DMS 273 (cell line): ENCODE data around the gene KCNK10.

Experiments used
- DNase-seq: peaks from one replicate; lab custom pipeline; 2025; ENCODE audit not compliant: unreplicated experiment; lab: John Stamatoyannopoulos, UW

KCNK10 gene

GRCh38 chr14:88321692-88322503, 1.2 kb downstream of the KCNK10 start:
- peak; percentile 13 for DNase-seq

- no peak for DNase-seq
Observed at GRCh38 chr14:88318406-88318805, 4.7 kb downstream of the KCNK10 start.

DNA sequence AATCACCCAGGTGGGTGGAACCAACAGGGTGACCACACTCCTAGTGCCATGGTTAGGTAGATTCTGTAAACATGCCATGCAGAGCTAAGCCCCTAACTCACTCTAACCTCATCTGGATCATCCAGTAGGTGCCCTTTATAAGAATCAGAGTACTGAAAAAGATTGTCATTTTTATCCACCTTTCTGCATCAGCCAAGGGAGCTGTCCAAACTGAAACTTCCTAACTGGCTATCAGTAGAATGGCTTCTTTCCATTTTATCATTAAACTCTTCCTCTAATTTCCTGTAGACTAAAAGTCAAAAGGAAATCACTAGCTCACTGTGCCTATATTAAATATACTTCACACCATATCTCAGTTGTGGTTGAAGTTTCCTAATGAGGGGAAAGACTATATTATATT, 6.5 kb downstream of the KCNK10 start:
- no peak for DNase-seq

GRCh38 chr14:88312257-88312656, 10.8 kb downstream of the KCNK10 start:
- DNase-seq = no peak

DNA sequence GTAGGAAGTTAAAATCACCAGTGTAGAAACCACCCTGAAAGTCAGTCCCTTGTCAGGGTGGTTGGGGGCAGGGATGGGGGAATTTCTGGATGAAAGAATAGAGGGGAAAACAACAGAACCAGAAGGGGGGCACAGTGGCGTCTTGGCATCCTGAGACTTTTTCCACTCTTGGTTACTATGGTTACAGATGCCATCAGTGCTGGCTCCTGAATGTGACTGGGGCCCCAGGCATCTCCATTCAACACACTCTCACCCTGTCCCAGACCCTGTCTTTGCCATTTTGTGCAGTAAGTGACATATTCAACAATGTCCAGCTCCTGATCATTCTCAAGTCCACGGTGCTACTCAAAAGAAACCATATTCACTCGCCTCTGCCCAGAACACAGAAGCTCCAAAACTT, 11.3 kb downstream of the KCNK10 start:
- no peak for DNase-seq

GRCh38 chr14:88310449-88310848, 12.6 kb downstream of the KCNK10 start:
- no peak for DNase-seq

DNA sequence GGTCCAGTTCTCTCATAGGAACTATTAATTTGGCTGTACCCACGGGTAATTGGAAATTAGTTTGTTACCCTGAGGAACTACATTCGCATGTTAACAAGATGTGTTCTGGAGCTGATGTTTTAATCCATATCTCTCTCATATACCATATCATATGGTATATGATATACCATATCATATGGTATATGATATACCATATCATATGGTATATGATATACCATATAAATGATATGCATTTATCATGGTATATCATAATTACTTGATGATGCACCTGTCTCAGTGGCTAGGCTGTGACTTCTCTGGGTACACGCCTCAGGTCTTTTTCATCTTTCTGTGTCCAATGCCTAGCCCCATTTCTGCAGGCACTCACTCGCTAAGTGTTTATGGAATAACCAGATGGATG, 13.0 kb downstream of the KCNK10 start:
- DNase-seq = no peak

- no peak for DNase-seq
Observed at GRCh38 chr14:88305528-88306322, 17.3 kb downstream of the KCNK10 start.

- DNase-seq = no peak
Observed at GRCh38 chr14:88303041-88303440, 20.0 kb downstream of the KCNK10 start.

DNA sequence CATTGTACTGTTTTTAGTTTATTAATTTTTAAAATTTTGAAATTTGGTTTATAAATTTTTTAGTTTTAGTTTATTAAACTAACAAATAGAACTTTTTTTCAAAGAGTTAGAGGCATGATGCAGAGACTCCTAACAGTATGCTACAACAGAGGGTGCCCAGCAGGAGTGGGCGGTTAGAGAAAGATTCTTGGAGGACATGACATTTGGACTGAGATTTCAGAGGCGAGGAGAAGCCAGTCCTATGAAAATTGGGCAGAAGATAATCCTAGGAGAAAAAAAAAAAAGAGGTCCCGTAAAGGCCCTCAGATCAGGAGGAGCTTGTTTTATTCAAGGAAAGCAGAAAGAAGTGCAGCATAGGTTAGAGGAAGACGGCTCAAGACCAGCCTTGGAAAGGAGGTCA, 21.7 kb downstream of the KCNK10 start:
- no peak for DNase-seq

- DNase-seq = no peak
Observed at GRCh38 chr14:88300817-88301216, 22.3 kb downstream of the KCNK10 start.

- DNase-seq = no peak
Observed at GRCh38 chr14:88299865-88300530, 23.1 kb downstream of the KCNK10 start.

- no peak for DNase-seq
Observed at GRCh38 chr14:88297306-88297705, 25.8 kb downstream of the KCNK10 start.

DNA sequence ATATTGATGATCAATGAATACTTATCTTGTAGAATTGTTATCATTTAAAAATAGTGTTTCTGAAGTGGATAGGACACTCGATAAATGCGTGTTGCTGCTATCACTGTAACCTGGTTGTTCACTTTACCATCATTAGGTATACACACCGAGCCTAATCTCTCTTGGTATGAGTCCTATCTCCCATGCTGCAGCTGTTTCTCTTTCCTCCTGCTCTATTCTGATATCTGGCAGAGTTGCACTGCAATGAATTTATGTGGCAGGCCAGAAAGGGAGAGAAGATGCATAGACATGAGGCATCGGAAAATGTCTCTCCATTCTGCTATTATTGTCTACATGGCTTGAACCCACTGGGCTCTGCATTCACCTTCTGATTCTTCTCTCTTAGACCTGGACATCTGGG, 26.7 kb downstream of the KCNK10 start:
- no peak for DNase-seq

DNA sequence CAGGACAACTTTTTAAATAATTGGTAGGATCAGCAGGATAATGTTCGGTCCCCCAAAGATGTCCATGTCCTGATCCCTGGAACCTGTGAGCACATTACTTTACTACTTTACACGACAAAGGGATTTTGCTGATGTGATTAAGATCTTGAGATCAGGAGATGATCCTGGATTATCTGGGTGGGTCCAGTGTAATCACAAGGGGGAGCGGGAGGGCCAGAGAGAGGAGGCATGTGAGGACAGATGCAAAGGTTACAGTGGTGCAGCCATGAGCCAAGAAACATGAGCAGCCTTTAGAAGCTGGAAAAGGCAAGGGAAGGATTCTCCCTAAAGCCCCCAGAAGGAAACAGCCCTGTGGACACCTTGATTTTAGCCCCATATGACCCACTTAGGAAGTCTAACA, 33.1 kb downstream of the KCNK10 start:
- no peak for DNase-seq

- no peak for DNase-seq
Observed at GRCh38 chr14:88289234-88289633, 33.8 kb downstream of the KCNK10 start.

- DNase-seq = no peak
Observed at GRCh38 chr14:88286309-88286708, 36.8 kb downstream of the KCNK10 start.

DNA sequence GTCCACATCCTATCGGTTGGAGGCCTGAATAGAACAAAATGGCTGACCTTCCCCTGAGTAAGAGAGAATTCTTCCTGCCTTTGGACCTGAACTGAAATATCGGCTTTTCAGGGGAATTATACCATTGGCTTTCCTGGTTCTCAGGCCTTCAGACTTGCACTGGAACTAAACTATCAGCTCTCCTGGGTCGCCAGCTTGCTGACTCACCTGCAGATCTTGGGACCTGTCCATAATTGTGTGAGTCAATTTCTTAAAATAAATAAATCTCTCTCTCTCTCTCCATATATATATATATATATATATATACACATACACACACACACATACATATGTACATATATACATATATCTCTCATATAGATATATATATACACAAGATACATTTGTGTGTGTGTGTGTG, 41.6 kb downstream of the KCNK10 start:
- no peak for DNase-seq

DNA sequence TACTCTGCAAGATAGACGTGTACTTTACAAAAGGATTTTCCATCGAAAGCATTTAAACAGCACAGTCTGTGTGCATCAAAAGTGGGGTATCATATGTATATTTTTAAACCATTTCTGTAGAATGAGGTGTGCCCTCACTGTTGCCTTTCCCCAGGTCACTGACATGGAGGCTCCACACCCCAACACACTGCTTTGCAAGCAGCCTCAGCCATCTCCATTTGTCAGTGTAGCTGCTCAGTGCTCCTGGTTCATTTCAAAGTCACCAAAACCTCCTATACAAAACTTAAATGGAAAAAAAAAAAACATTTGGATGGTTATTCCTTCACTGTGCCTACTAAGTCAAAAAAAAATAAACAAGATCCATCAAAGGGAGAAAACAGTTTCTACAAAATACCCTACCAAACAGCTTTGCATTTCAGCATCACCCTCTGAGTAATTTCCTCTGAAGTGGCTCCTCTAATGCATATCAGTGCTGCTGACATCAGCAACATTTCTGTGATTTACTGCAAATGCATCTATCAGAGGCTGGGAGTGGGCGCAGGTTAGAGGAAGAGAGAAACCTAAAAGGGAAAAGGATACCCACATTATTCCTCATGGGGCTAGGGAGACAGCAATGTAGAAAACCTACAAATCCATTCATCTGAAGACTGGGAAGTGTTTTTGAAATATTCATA, 46.0 kb downstream of the KCNK10 start:
- DNase-seq = no peak

DNA sequence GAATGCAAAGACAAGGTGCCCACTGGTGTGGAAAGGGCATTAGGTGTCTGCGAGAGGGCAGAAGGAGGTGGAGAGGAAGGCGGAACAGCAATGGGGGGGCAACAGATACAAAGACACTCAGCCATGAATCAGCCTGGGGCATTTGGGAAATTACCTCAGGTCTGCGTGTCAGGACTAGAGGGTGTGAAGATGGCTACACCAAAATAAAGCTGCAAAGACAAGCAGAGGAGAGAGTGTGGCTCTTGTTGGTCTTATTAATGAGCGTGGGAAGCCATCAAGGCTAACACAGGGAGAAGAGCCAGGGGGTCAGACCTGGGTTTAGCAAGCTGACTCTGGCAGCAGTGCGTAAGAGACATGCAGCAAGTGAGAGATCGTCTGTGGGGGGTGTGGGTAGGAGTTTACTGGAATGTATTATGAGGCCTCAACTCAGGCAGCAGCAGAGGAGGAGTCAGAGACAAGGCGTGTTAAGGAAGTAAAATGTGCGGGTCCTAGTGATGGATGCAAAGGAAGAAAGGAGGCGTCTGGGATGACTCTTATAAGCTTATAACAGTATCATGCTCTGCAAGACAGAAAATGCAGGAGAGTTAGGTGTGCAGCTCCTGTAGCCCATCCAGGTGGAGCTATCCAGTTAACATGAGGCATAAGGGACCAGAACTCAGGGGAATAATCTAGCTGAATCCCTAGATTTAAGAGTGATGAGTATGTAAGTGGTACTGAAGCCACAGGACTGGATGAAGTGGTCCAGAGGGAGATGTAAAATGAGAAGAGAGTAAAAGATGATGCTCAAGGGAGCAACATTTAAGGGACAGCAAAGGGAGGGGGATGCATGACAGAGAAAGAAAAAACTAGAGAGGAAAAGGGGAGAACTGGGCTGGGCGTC, 50.4 kb downstream of the KCNK10 start:
- DNase-seq = no peak
